NB4 (cell line): ENCODE data around the gene MLANA.

Experiments
- DNase-seq: peaks from one replicate; pipeline ENCODE4 v3.0.0; 2010; ENCODE audit warnings: low read depth
- H3K4me3 ChIP-seq: one replicate; pipeline ENCODE4 v1.5.1; 2011; ENCODE audit warnings: mild to moderate bottlenecking, low read depth, low read length, moderate library complexity
- MYC ChIP-seq: IDR thresholded peaks from 2 replicates; pipeline ENCODE4 v1.6.1; 2011; ENCODE audit warnings: low read depth, low read length
- POLR2A ChIP-seq: IDR thresholded peaks from 2 replicates; pipeline ENCODE4 v1.6.1; 2011; ENCODE audit warnings: mild to moderate bottlenecking; ENCODE audit not compliant: insufficient read length; ENCODE audit errors: extremely low read depth
- TF ChIP-seq, protein P1 (sequence below): IDR thresholded peaks from one replicate; pipeline ENCODE4 v1.5.1; 2012; ENCODE audit warnings: low read depth, low read length
- TF ChIP-seq, protein P2 (sequence below): IDR thresholded peaks from 2 replicates; pipeline ENCODE4 v1.6.1; 2011; ENCODE audit warnings: low read depth, low read length

The MLANA gene

GRCh38 chr9:5863092-5863746 is 27.5 kb upstream of the MLANA start:
- DNase-seq, result no peak
- H3K4me3 ChIP-seq, result no peak overlapping the region
- TF ChIP-seq, protein P1, sequence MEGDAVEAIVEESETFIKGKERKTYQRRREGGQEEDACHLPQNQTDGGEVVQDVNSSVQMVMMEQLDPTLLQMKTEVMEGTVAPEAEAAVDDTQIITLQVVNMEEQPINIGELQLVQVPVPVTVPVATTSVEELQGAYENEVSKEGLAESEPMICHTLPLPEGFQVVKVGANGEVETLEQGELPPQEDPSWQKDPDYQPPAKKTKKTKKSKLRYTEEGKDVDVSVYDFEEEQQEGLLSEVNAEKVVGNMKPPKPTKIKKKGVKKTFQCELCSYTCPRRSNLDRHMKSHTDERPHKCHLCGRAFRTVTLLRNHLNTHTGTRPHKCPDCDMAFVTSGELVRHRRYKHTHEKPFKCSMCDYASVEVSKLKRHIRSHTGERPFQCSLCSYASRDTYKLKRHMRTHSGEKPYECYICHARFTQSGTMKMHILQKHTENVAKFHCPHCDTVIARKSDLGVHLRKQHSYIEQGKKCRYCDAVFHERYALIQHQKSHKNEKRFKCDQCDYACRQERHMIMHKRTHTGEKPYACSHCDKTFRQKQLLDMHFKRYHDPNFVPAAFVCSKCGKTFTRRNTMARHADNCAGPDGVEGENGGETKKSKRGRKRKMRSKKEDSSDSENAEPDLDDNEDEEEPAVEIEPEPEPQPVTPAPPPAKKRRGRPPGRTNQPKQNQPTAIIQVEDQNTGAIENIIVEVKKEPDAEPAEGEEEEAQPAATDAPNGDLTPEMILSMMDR, result no peak
- no peak for TF ChIP-seq POLR2A
- TF ChIP-seq MYC, result no peak
- TF ChIP-seq, protein P2, sequence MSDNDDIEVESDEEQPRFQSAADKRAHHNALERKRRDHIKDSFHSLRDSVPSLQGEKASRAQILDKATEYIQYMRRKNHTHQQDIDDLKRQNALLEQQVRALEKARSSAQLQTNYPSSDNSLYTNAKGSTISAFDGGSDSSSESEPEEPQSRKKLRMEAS, result no peak

DNA sequence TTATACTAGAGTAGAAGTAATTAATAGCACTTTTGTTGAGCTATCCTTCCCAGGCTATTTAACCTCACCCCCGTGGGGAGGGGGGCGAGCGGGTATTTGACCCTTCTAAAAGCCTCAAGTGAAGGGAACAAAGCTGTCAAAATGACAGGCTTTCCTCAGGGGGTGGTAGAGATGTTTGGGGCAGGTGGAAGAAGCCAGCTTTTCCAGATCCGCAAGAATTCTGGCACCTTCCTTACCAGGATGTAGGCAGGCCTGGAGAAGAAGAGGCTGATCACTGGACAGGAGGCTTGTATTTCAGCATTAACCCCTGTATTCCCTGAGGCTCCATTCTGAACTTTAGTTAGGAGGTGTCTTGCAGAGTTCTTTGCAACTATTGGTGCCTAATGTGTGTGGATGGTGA is 26.2 kb upstream of the MLANA start:
- TF ChIP-seq, protein P2, result no peak
- TF ChIP-seq POLR2A (no peak), MYC (no peak)
- TF ChIP-seq, protein P1, result no peak
- no peak for DNase-seq
- no peak overlapping the region for H3K4me3 ChIP-seq

DNA sequence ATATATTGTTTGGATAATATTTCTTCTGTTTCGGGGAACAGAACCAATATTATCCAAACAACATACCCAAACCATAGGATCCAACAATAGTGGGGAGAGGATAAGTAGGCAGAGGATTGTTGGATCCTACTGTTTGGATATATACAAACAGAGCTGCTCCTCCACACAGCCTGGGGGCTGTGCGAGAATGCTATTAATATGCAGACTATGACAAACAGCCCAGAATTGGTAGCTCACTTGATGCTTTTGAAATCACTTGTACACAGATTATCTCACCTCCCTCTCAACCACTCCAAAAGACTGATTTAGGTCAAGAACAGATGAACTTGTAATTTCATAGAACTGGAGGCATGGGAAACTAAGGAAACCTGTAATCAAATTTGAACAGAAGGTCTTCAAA is 24.4 kb upstream of the MLANA start:
- H3K4me3 ChIP-seq, result no peak overlapping the region
- no peak for TF ChIP-seq MYC
- TF ChIP-seq, protein P1, result no peak
- no peak for TF ChIP-seq POLR2A
- TF ChIP-seq, protein P2, result no peak
- DNase-seq, result no peak

DNA sequence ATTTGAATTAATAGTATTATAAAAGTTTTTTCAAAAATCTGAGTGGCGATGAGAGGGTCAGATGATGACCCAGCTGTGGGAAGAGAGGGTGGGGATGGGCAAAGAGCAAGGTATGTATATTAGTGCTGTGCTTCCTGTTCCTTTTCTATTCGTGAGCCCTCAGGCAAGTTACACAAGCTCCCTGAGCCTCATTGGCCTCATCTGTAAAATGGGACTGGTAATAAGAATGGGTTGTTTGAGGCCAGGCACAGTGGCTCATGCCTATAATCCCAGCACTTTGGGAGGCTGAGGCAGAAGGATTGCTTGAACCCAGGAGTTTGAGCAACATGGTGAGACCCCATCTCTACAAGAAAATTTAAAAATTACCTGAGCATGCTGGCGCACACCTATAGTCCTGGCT is 24.0 kb upstream of the MLANA start:
- TF ChIP-seq, protein P2, result no peak
- TF ChIP-seq POLR2A (no peak), MYC (no peak)
- TF ChIP-seq, protein P1, result no peak
- no peak overlapping the region for H3K4me3 ChIP-seq
- DNase-seq, result no peak

DNA sequence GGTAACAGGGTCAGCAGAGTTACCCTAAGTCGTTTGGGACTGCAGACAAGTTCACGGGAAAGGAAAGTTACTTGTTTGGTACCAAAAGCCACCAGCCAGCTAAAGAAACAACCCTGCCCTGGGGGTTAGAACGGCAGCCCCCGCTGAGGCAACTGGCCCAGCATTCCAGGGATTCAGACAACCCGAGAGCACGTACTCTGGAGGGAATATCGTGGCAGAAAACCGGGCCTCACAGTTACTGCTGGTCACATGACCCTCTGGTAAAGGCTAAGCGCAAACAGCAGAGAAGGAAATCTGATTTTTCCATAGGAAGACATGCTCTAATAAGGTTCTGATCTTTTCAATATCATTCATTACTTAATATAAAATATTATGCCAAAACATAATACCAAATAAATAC is 22.5 kb upstream of the MLANA start:
- H3K4me3 ChIP-seq, result no peak overlapping the region
- DNase-seq, result no peak
- TF ChIP-seq MYC (no peak), POLR2A (no peak)
- TF ChIP-seq, protein P2, result no peak
- TF ChIP-seq, protein P1, result no peak
